ENCODE measurements around the gene NDUFC2.

DNA sequence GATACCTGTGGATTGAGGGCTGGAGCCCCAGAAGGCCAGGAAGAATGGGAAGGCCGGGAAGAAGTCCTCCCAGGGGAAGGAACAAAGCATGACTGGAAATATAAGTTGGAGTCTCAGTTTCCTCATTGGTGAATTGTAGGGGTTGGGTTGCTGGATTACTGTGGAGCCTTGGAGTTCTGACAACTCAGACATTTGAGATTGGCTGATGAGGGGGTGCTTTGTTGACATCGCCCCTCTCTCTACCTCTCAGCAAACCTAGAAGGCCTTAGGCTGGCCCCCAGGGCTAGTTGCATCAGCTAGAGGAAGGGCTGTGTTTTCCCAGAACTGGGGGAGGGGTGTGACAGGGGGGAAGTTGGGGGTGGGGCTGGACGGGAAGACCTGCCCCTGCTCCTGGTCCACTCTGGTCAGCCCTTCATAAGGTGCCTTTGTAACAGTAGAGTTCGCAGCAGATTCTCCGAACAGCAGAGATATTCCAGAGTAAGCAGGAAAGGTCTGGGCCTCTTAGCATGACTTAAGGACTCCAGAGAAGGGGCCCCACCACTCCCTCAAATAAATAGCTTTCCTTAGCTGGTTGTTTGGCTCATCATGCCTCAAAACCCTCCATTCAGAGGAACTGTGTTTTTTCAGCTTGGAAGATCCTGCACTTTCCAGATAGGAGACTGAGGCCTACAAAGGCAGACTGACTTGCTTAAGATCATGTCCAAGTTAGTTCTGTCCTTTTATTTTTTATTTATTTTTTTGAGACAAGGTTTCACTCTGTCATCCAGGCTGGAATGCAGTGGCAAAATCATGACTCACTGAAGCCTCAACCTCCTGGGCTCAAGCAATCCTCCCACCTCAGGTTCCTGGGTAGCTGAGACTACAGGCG lies 28.5 kb downstream of the NDUFC2 start:
- TF ChIP-seq, protein P1, sequence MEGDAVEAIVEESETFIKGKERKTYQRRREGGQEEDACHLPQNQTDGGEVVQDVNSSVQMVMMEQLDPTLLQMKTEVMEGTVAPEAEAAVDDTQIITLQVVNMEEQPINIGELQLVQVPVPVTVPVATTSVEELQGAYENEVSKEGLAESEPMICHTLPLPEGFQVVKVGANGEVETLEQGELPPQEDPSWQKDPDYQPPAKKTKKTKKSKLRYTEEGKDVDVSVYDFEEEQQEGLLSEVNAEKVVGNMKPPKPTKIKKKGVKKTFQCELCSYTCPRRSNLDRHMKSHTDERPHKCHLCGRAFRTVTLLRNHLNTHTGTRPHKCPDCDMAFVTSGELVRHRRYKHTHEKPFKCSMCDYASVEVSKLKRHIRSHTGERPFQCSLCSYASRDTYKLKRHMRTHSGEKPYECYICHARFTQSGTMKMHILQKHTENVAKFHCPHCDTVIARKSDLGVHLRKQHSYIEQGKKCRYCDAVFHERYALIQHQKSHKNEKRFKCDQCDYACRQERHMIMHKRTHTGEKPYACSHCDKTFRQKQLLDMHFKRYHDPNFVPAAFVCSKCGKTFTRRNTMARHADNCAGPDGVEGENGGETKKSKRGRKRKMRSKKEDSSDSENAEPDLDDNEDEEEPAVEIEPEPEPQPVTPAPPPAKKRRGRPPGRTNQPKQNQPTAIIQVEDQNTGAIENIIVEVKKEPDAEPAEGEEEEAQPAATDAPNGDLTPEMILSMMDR (conservative IDR thresholded peaks at IDR 0.05; ENCODE audit: low read depth in 2 of 2) = no peak
- TF ChIP-seq, protein P2, sequence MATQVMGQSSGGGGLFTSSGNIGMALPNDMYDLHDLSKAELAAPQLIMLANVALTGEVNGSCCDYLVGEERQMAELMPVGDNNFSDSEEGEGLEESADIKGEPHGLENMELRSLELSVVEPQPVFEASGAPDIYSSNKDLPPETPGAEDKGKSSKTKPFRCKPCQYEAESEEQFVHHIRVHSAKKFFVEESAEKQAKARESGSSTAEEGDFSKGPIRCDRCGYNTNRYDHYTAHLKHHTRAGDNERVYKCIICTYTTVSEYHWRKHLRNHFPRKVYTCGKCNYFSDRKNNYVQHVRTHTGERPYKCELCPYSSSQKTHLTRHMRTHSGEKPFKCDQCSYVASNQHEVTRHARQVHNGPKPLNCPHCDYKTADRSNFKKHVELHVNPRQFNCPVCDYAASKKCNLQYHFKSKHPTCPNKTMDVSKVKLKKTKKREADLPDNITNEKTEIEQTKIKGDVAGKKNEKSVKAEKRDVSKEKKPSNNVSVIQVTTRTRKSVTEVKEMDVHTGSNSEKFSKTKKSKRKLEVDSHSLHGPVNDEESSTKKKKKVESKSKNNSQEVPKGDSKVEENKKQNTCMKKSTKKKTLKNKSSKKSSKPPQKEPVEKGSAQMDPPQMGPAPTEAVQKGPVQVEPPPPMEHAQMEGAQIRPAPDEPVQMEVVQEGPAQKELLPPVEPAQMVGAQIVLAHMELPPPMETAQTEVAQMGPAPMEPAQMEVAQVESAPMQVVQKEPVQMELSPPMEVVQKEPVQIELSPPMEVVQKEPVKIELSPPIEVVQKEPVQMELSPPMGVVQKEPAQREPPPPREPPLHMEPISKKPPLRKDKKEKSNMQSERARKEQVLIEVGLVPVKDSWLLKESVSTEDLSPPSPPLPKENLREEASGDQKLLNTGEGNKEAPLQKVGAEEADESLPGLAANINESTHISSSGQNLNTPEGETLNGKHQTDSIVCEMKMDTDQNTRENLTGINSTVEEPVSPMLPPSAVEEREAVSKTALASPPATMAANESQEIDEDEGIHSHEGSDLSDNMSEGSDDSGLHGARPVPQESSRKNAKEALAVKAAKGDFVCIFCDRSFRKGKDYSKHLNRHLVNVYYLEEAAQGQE (IDR thresholded peaks at IDR 0.05; ENCODE audit: unreplicated experiment) = no peak
- TF ChIP-seq POLR2AphosphoS5 (IDR thresholded peaks at IDR 0.05; ENCODE audit: low read depth) (0 out of 2 replicates have a peak, but pooled peaks have one; percentile 31), EZH2 (IDR thresholded peaks at IDR 0.05; ENCODE audit: low read depth, unreplicated experiment) (no peak), EZH2phosphoT487 (IDR thresholded peaks at IDR 0.05; ENCODE audit: unreplicated experiment) (no peak), CREB1 (CRISPR knock-in tag; IDR thresholded peaks at IDR 0.05; ENCODE audit: low read depth) (no peak)
- TF ChIP-seq, protein P3, sequence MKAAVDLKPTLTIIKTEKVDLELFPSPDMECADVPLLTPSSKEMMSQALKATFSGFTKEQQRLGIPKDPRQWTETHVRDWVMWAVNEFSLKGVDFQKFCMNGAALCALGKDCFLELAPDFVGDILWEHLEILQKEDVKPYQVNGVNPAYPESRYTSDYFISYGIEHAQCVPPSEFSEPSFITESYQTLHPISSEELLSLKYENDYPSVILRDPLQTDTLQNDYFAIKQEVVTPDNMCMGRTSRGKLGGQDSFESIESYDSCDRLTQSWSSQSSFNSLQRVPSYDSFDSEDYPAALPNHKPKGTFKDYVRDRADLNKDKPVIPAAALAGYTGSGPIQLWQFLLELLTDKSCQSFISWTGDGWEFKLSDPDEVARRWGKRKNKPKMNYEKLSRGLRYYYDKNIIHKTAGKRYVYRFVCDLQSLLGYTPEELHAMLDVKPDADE (IDR thresholded peaks at IDR 0.05) = peak; percentile 26; the same call in 1 of the 2 replicates
